ENCODE measurements around the gene HOXD13.
A peak's percentile ranks its signal among the peaks of the same experiment; 100 is the strongest.

HOXD13 gene

GRCh38 chr2:176122683-176123410 lies 30.3 kb downstream of the HOXD13 start, which contains the start of gene HOXD9:
HOXD9 (plus strand) TSS chr2:176122719; CDS start chr2:176122769, 50 bp downstream.
- DNase-seq = no peak

GRCh38 chr2:176123411-176124109 lies 31.0 kb downstream of the HOXD13 start:
- no peak for DNase-seq

- DNase-seq = no peak
Observed at GRCh38 chr2:176124110-176124946, 31.8 kb downstream of the HOXD13 start.

- DNase-seq = no peak
Observed at GRCh38 chr2:176124947-176125771, 32.6 kb downstream of the HOXD13 start.

- DNase-seq = no peak
Observed at GRCh38 chr2:176125772-176126054, 33.2 kb downstream of the HOXD13 start.

GRCh38 chr2:176126929-176127773 lies 34.6 kb downstream of the HOXD13 start:
- DNase-seq = peak; percentile 71

- DNase-seq = no peak
Observed at GRCh38 chr2:176127774-176128072, 35.2 kb downstream of the HOXD13 start.

- DNase-seq = no peak
Observed at GRCh38 chr2:176128172-176128981, 35.9 kb downstream of the HOXD13 start.

GRCh38 chr2:176128982-176129796 lies 36.7 kb downstream of the HOXD13 start, which contains the start of gene HOXD8:
HOXD8 (plus strand) TSS chr2:176129705; CDS start chr2:176130367, 662 bp downstream.
- DNase-seq = no peak

GRCh38 chr2:176129813-176130146 lies 37.3 kb downstream of the HOXD13 start:
- DNase-seq = no peak

- no peak for DNase-seq
Observed at GRCh38 chr2:176130147-176130956, 37.8 kb downstream of the HOXD13 start.

GRCh38 chr2:176130957-176131847 lies 38.7 kb downstream of the HOXD13 start:
- no peak for DNase-seq

GRCh38 chr2:176131848-176132158 lies 39.3 kb downstream of the HOXD13 start:
- no peak for DNase-seq

- DNase-seq = no peak
Observed at GRCh38 chr2:176132205-176133171, 40.0 kb downstream of the HOXD13 start.

GRCh38 chr2:176133389-176133788 lies 40.9 kb downstream of the HOXD13 start:
- DNase-seq = no peak

GRCh38 chr2:176134035-176134434 lies 41.5 kb downstream of the HOXD13 start:
- no peak for DNase-seq

- DNase-seq = no peak
Observed at GRCh38 chr2:176135035-176135440, 42.5 kb downstream of the HOXD13 start.
